SW 1271 (cell line): ENCODE results near the gene RNF130.

Experiments
- DNase-seq, 2 experiments: peaks; one replicate each; lab custom pipeline; 2025; lab: John Stamatoyannopoulos, UW

RNF130 gene, protein sequence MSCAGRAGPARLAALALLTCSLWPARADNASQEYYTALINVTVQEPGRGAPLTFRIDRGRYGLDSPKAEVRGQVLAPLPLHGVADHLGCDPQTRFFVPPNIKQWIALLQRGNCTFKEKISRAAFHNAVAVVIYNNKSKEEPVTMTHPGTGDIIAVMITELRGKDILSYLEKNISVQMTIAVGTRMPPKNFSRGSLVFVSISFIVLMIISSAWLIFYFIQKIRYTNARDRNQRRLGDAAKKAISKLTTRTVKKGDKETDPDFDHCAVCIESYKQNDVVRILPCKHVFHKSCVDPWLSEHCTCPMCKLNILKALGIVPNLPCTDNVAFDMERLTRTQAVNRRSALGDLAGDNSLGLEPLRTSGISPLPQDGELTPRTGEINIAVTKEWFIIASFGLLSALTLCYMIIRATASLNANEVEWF

DNA sequence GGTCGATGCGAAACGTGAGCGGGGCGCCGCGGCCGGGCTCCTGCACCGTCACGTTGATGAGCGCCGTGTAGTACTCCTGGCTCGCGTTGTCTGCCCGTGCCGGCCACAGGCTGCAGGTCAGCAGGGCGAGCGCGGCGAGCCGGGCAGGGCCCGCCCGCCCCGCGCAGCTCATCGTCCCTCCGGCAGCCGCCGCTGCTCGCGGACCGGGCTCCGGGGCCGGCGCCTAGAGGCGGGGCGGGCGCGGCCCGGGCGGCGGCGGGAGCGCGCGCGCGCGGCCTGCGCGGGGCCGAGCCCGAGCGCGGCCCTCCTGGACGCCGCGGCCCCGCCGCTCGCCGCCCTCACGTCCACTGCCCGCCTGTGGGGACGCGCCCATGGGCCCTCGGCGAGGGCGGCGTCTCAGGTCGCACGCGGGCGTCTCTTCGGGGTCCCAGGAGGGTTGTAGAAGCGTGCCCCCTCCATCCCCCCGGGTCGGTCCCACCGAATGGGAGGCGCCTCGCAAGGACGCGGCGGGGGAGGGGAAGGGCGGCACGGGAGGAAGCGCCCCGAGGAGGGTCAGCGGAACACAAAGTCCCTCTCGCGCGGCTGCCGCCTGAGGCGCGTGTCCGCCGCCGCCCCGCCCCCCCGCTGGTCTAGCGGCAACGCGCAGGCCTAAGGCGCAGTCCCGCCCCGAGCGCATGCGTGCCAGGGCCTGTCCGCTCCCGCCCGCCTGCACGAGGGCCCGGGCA, at the start of gene RNF130:
RNF130 (minus strand) TSS at position 229 of the 725 bp plus-strand sequence; CDS start at position 172, 57 bp downstream.
- peak; percentile 83 to 89 for DNase-seq

DNA sequence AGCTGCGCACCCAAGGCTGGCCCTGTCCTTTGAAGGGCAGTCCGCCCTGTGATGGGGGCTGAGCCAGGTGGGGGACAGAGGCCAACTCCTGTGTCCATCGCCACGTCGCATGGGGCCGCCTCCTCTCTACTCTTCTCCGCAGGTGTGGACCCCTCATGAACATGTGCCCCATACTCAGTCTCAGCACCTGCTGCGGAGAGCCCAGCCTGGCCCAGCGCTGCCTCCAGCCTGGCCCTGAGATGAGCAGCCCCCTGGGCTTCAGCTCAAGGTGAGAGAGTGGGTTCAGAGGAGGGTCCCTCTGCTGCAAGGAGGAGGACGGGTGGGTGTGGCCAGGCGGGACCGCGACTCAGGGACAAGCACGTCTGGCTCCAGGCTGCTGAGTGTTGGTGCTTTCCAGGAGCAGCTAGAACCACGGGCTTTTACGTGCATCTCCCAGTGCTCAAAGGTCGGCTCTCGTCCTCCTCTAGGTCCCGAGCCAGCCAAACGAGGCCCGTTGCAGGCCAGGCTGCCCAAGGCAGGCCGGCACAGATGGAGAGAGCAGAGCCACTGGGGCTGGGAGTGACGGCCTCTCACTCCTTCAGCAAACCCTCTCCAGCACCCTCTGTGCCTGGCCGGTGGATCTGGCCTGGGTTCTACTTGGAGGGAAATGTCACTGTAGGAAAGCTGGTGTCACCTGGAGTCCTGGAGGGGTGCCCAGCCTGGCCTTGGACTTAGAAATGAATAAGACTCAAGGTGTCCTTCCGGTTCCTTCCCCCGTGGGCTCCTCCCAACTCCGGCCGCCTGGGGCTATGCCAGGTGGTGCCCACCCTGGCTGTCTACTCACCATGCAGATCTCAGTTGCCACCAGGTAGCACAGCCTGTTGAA, 48.9 kb upstream of the RNF130 start:
- no peak for DNase-seq

DNA sequence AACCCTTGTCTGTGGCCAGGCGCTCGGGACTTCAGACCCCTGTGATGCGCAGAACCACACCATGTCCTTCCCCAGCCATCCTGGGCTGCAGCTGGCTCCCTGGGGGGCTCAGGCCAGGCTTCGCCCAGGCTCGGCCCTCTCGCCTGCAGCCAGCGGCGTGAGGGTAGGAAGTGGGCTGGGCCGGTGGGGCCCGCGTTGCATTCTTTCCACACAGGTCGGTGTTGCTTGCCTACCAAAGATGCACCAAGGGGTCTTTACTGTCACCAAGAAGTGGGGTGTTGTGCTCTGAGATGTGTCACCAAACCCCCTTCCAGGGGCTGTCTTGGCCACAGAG, 48.3 kb upstream of the RNF130 start:
- DNase-seq: no peak

DNA sequence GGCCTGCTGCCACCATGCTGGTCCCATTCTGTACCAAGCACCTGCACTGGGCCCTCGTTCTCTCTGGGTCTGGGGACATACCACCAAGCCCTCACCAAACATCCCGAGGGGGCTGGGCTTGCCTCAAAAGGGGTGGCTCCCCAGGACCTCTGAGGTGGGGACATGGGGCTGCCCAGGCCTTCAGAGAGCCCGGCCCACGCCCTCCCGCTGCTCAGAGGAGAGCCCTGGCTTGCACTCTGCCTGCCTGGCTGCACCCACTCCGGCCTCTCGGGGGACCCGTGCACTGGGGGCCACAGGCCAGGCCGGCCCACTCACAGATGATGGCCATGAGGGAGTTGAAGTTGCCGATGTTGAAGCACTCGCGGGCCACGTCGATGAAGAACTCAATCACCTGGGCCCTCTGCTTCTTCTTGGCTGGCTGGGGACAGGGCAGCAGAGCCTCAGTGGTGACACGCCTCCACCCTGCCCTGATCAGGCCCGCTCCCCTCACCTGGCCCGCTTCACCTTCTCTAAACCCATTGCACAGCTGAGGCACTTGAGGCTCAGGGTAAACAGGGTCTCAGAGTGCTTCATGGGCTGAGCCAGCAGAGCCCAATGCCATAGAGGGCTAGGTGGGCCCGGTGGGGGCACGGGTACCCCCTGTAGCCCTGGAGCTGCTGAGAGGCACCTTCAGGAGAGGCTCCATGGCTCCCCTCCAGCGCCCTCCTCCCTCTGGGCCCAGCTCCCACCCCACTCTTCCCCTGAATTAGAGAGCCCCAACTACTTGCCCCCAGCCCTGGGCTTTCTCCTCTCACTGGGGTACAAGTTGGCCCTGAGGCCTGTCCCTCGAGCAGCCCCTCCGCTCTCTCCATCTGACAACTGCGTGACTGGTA, 47.7 kb upstream of the RNF130 start:
- DNase-seq: no peak

DNA sequence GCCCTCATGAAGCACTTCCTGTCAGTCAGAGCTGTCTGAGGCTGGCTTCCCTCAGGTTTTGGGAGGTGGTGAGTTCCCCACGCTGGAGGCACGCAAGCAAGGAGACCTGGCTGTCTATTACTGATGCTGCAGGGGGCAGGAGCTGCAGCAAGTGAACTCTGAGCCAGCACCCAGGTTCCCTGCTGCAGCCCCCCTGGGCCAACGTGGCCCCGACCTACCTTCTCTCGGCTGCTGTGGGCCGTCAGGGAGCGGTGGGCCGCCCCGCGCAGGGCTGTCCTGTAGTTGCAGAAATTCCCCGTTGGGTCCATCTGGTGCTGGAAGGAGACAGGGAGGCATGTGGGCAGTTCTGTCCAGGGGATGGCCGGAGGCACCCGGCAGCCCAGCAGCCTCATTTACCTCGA, 46.8 kb upstream of the RNF130 start:
- DNase-seq: no peak

DNA sequence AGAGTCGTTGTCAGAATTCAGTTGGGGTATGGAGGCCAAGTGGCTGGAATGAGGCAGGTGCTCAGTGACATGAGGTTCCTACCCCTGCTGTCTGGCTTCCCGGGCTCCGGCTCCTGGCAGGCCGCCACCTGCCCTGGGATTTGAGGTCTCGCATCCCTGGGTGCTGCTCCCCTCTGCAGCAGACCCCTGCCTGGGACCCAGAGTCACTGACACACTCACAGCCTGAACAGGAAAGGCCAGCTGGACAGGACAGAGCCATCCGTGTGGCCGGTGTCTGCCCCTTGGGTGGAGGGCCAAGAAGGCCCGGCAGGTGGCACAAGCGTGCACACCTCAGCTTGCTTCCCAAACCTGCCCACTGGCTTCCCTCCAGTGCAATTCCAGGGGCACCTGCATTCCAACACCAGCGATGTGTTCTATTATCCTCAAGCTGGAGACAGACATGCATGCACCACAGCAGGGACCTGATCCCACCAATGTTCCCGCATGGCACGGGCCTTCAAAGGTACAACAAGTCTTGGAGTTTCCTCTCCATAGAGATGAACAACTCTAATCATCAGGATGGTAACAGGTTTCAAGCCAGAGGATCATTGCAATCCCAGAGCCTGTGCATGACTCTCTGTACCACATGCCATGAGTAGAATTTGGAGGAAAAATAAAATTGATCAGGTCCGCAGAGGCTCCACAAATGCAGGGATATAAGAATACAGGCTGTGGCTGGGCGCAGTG, 45.6 kb upstream of the RNF130 start:
- no peak for DNase-seq

DNA sequence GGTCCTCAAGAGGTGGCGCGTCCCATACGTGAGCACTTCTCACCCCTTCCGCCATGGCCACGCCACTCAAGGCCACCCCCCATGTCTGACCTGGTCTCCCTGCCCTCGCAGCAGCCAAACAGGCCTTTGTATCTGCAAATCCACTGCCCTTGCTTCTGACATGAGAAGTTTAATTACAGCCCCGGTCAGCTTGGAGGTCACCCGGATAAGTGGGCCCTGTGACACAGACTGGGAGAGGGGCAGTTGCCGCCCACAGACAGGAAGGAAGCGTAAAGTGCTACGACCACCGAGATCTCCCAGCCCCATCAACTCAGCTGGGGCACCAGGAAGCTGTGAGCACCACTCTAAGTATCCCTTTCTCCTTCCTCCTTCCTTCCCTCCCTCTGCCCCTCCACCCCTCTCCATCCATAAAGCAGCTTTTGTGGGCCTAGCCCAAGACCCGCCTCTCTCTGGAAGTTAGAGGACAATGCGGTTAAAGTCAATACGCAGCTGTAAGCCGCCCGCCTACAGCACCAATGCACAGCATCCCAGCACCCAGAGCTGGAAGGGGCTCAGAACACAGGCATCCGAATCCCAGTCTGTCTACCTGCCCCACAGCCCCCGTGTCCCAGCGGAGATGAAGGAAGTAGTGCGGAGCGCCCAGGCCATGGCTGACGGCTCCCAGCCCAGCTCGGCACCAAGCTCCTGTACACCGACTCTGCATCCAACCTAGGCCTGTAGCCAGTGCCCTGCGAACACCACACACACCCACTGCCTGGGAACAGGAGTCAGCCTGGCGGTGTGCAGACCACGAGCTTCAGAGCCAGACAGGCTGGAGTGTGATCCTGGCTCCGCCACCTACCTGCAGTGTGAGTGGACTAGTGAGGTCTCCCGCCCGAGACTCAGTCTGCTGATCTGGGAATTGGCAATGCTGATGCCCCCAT, 44.8 kb upstream of the RNF130 start:
- DNase-seq: no peak

DNA sequence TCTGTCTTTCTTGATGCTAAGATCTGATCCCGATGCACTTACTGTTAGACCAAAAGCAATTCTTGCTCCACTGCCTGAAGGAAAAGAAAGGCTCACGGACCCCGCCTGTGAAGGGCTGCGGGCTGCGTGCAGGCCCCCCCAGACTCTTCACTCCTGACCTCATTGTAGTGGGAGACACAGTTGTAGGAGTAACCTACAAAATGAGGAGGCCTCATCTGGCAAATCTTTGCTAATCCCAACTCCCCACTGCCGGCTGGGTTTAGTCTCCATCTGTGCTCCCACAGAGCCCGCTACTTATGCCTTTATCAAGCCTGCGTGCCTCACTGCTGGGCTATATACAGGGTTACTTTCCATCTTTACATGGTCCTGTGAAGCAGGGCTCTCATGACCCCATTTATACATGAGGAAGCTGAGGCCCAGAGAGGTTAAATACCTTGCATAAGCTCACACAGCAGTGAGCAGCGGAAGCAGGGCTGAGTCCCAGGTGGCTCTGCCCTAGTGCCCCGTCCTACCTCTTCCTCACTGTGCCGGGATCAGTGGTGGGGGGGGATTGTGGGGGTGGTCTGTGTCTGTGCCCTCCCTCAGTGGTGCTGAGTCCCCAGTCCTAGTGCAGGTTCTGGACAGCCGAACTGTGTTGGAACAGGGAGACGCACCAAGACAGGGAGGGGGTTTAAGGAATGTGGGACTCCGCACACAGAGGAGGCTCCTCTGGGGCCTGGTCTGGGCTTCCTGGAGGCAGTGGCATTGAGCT, 43.9 kb upstream of the RNF130 start:
- DNase-seq: no peak

DNA sequence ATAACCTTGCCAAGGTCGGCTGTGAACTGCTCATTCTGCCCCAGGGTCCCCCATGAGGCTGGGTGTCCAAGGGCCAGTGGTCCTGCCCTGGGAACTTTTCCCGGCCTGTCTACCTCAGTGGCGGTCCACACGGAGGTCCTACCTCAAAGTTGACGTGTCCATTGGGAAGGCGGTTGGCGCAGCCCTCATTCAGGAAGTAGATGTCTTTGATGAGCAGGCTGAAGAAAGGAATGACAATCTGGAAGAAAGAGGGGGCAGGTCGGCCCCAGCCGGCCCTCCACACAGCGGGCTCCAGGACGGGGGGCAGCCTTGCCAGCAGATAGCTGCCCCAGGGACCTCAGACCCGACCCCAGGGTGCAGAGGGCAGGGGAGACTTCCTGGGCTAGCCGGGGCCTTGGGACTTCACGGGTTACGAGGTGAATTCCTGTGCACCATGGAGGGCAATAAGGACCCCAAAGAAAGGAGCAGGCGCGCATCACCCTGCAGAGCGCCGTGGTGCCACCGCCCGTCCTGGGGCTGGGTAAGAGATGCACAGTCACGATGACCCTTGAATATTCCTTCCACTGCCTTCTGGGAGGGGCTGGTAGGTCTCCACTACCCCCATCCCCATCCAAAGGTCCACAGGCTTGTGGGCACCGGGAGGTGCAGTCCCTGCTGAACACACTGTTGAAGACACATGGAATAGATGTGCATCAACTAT, 42.9 kb upstream of the RNF130 start:
- DNase-seq: no peak

DNA sequence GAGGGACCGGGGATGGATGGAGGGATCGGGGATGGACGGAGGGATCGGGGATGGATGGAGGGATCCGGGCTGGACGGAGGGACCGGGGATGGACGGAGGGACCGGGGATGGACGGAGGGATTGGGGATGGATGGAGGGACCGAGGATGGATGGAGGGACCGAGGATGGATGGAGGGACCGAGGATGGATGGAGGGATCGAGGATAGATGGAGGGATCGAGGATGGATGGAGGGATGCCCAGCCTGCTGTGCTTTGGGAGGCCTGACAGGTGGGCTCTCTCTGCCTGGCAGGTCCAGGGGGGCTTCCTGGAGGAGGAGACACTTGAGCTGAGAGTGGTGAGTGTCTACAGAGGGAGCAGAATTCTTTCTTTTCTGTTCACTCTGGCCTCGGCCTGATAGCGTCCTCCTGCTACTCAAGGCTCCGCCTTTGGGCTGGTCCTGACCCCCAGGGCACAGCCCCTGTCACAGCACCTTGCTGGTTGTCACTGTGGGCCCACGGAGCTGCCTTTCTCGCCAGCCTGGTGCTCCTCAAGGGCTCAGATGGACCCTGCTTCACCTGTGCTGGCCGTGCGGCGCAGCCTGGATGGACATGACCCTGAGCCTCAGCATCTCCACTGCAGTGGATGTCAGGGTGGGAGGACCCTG, 42.2 kb upstream of the RNF130 start:
- DNase-seq: no peak

DNA sequence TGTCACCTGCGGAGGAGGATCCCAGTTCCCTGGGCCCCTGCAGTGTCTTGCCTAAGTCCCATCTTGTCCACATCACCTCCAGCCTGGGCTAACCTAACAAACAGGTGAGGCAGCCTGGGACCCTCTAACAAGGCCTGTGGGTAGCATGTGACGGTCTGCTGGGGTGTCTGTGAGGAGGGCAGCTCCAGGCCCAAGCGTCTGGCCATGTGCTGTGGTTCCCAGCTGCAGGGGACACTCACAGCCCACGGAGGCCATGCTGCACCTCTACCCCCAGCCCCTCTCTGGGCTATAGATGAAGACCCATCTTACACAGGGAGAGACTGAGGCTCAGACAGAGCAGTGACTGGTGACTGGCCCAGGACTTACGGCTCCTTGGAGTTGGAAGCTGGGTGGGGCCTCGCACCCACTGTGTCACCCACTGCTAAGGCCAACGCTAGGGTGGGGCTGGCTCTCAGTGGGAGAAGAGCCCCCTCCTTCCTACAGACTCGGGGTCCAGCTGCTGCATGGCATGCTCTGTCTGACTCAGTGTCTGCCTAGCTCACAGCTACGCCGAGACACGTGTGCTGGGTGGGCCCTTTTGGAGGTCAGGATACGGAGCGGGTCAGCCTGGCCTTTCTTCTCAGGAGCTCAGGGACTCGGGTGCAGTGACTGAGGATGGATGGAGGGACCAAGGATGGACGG, 40.8 kb upstream of the RNF130 start:
- DNase-seq: no peak

DNA sequence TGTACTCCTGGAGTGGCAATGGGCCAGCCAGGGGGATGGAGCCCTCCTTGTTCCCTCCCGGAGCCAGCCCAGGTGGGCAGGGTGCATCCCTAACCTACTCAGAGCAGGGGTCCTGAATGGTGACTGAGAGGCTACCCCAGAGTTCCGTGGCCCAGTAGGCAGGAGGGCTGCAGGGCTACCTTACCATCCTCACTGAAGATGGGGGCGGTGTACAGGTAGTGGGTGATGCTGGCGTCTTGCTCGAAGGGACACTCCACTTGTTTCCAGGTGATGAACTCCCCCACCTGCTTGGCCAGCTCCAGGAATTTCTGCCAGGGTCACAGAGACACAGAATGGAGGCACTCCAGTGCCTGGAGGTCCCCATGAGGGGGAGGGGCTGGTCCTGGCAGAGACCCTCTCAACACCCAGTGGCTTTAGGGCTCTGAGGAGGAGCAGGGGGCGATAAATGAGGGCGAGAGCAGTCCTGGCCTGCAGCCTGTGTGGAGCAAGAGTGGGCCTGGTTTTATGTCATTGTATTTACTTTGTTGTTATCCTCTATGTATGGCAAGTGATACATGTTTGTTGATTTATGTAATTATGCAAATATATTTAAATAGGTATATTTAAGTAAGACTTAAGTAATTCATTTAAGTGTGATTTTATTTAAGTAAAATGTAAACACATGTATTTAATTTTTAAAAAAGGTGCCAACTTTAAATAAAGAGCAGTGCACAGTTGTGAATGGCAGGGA, 39.9 kb upstream of the RNF130 start:
- DNase-seq: no peak

DNA sequence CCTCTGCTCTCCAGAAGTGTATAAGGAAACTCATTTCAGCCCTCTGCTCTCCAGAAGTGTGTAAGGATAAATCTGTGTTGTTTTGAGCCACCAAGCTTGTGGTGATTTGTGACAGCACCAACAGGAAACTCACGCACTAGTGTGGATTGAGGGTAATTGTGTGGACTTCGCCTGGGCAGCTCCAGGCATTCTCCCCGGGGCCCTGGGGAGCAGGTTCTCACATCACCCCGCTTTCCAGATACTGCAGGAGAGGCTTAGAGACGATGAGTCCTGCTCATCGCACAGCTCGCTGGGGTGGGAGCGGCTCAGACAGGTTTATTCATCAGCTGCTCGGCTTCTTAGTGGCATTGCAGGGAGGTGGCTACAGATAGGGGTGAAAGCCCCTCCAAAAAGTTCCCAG, 38.4 kb upstream of the RNF130 start:
- no peak for DNase-seq

DNA sequence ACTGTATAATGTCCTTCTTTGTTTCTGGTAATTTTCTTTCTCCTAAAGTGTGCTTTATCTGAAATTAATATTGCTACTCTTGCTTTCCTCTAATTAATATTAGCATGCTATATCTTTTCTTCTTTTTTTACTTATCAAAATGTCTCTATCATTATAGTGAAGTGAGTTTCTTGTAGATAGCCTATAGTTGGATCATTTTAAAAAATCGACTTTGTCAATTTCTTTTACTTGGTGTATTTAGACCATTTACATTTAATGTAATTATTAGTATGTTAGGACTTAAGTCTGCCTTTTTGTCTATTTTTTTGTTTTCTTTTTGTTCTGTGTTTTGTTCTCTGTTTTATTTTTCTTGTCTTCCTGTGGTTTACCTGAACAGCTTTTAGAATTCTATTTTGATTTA, 35.4 kb upstream of the RNF130 start:
- DNase-seq: no peak

DNA sequence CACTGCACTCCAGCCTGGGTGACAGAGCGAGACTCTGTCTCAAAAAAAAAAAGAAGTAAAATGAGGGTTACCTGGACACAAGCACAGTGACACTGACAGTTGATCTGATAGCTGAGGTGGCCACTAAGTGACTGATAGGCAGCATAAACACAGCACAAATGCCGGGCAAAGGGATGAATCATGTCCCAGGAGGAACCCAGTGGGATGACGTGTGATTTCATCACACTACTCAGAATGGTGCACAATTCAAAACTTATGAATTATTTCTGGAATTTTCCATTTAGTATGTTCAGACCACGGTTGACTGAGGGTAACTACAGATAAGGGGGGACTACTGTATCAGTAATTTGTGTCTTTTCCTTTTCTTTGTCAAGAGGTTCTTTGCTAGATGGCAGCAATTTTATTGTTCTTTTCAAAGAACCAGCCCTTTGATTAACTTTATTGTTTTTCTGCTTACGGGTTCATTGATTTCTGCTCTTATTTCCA, 34.3 kb upstream of the RNF130 start:
- DNase-seq: no peak

DNA sequence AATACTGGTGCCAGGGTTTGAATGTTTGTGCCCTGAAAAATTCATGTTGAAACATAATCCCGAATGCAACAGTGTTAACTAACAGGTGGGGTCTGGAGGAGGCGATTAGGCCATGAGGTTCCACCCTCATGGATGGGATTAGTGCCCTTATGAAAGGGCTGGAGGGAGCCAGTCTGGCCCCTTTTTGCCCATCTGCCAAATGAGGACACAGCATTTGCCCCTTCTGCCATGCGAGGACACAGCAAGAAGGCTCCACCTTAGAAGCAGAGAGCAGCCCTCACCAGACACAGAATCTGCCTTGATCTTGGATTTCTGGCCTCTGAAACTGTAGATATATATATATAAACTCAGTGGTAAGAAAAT, 32.6 kb upstream of the RNF130 start:
- DNase-seq: no peak
